Body of pancreas (tissue), 4 donors: Measurements from ENCODE around the gene ELK4. TPM values are rescaled to one million over a fixed set of nuclear protein-coding genes. Genes with fewer than 3 reads are reported as not detected.

ENCODE experiments used
- ATAC-seq: fragments of 150-250 bp; one replicate; pipeline ENCODE4 v1.9.1; 2016
- DNase-seq, 4 donors: peaks; one replicate each; pipeline ENCODE4 v3.0.0-alpha.2; 2019
- H3K27ac ChIP-seq, 4 donors: fragments of 200-600 bp; sonication (generic); 1 replicate in 3 of 4; 2 replicates in 1 of 4; pipeline versions ENCODE4 v1.5.1 to v1.6.1; 2016 to 2019; ENCODE audit warnings: mild to moderate bottlenecking in 1 of 4, mixed read lengths in 1 of 4, moderate library complexity in 1 of 4
- H3K27me3 ChIP-seq, 2 donors: fragments of 200-600 bp; sonication (generic); one replicate each; pipeline ENCODE4 v1.6.0; 2016; ENCODE audit warnings: mild to moderate bottlenecking in 1 of 2
- H3K36me3 ChIP-seq, 2 donors: fragments of 200-600 bp; sonication (generic); replicated peaks in 1 of 2; 2 replicates each; pipeline ENCODE4 v1.5.1; 2016; ENCODE audit warnings: low read depth in 2 of 2; ENCODE audit not compliant: insufficient read depth in 1 of 2
- H3K4me1 ChIP-seq: fragments of 200-600 bp; sonication (generic); one replicate; pipeline ENCODE4 v1.6.0; 2016
- H3K4me3 ChIP-seq, 2 donors: fragments of 200-600 bp; sonication (generic); 1 replicate in 1 of 2; 2 replicates in 1 of 2; pipeline ENCODE4 v1.5.1; 2016 to 2019
- H3K9me3 ChIP-seq, 3 donors: fragments of 200-600 bp; sonication (generic); 1 replicate in 2 of 3; 2 replicates in 1 of 3; pipeline ENCODE4 v1.5.1; 2016
- POLR2A ChIP-seq, 3 donors: fragments of 450-650 bp; IDR thresholded peaks; one replicate each; pipeline ENCODE4 v1.6.1; 2016; ENCODE audit warnings: antibody characterized with exemption in 3 of 3, mild to moderate bottlenecking in 2 of 3
- WGBS, 2 donors: methylation state at CpG; one replicate each; pipeline ENCODE4 v1.1.5; 2017; 5-methylcytosine and 5-hydroxymethylcytosine counted together
- intact Hi-C: fragments of 100-400 bp; cut with DNase I; formaldehyde crosslinking; loops from one replicate; pipeline ENCODE4 v1.15.1; 2023
- total RNA-seq, 2 donors: library from RNA; depleted of rRNA; stranded (reverse); fragments of >200 nt; gene quantifications; one replicate each; pipeline ENCODE4 v1.1.0, GENCODE V29; 2016
- TF ChIP-seq, protein P1 (sequence below), 7 experiments: fragments of 450-650 bp in 4 of 7; fragments of 200-600 bp in 3 of 7; sonication (generic) in 3 of 7; IDR thresholded peaks; one replicate each; pipeline ENCODE4 v1.5.1; 2016 to 2019; ENCODE audit warnings: antibody characterized with exemption in 7 of 7

Gene ELK4
- total RNA-seq, 2 donors from 2014 or later = 16.6 to 17.8 TPM

- H3K4me1 ChIP-seq = peaks cover 18% of the 10 kb centered on the region
- no peaks in the 10 kb centered on the region for H3K9me3 ChIP-seq
- no peak overlapping the region for H3K27ac ChIP-seq
- H3K4me3 ChIP-seq = no peak overlapping the region
- ATAC-seq (peak; percentile 41), DNase-seq (peak in 1 of 4 donors; percentile 39)
- TF ChIP-seq, protein P1, sequence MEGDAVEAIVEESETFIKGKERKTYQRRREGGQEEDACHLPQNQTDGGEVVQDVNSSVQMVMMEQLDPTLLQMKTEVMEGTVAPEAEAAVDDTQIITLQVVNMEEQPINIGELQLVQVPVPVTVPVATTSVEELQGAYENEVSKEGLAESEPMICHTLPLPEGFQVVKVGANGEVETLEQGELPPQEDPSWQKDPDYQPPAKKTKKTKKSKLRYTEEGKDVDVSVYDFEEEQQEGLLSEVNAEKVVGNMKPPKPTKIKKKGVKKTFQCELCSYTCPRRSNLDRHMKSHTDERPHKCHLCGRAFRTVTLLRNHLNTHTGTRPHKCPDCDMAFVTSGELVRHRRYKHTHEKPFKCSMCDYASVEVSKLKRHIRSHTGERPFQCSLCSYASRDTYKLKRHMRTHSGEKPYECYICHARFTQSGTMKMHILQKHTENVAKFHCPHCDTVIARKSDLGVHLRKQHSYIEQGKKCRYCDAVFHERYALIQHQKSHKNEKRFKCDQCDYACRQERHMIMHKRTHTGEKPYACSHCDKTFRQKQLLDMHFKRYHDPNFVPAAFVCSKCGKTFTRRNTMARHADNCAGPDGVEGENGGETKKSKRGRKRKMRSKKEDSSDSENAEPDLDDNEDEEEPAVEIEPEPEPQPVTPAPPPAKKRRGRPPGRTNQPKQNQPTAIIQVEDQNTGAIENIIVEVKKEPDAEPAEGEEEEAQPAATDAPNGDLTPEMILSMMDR (IDR thresholded peaks at IDR 0.05) = no peak
- no peak for TF ChIP-seq POLR2A (IDR thresholded peaks at IDR 0.05)
- H3K36me3 ChIP-seq = no peaks in the 10 kb centered on the region
- intact Hi-C loops = no loop called here
- 12 to 61% methylated on average over 13 to 83 of the region's 90 CpGs for WGBS, 2 donors
- H3K27me3 ChIP-seq = no peaks in the 10 kb centered on the region
Measured at GRCh38 chr1:205568469-205569361, 63.1 kb downstream of the ELK4 start.

- H3K4me3 ChIP-seq = no peak overlapping the region
Measured at GRCh38 chr1:205568135-205568468, 63.7 kb downstream of the ELK4 start.

GRCh38 chr1:205567716-205568115 is 64.1 kb downstream of the ELK4 start:
- DNase-seq = no peak
- ATAC-seq = no peak
- Histone ChIP-seq H3K4me3 (no peak overlapping the region), H3K9me3 (no peaks in the 10 kb centered on the region), H3K4me1 (peaks cover 18% of the 10 kb centered on the region), H3K27me3 (no peaks in the 10 kb centered on the region), H3K27ac (no peak overlapping the region), H3K36me3 (no peaks in the 10 kb centered on the region)
- 90 to 91% methylated on average over 4 to 6 of the region's 6 CpGs for WGBS, 2 donors
- intact Hi-C loops = no loop called here
- no peak for TF ChIP-seq POLR2A (IDR thresholded peaks at IDR 0.05)
- TF ChIP-seq, protein P1 (IDR thresholded peaks at IDR 0.05) = no peak

More at GRCh38 chr1:205568135-205568468, 63.7 kb downstream of the ELK4 start:
- intact Hi-C loops = no loop called here
- peaks cover 18% of the 10 kb centered on the region for H3K4me1 ChIP-seq
- no peak for ATAC-seq
- no peaks in the 10 kb centered on the region for H3K9me3 ChIP-seq
- no peak for TF ChIP-seq POLR2A (IDR thresholded peaks at IDR 0.05)
- TF ChIP-seq, protein P1 (IDR thresholded peaks at IDR 0.05) = no peak
- no peaks in the 10 kb centered on the region for H3K36me3 ChIP-seq
- no peak overlapping the region for H3K27ac ChIP-seq
- H3K27me3 ChIP-seq = no peaks in the 10 kb centered on the region
- DNase-seq = no peak
- WGBS, 2 donors = 70 to 88% methylated on average over 5 of the region's 5 CpGs

- Histone ChIP-seq H3K27me3 (no peaks in the 10 kb centered on the region), H3K36me3 (no peaks in the 10 kb centered on the region), H3K4me1 (peaks cover 18% of the 10 kb centered on the region), H3K27ac (peak overlapping the region in 2 of 4 donors; percentile 50 to 52), H3K4me3 (no peak overlapping the region), H3K9me3 (peaks cover 0 to 10% (median 0%) of the 10 kb centered on the region in 3 donors)
- intact Hi-C loops = no loop called here
- ATAC-seq = peak; percentile 76
- 9 to 15% methylated on average over 3 of the region's 3 CpGs for WGBS, 2 donors
- DNase-seq = peak in 2 of 4 donors; percentile 51 to 62
- TF ChIP-seq, protein P1 (IDR thresholded peaks at IDR 0.05) = no peak
- no peak for TF ChIP-seq POLR2A (IDR thresholded peaks at IDR 0.05)
Measured at GRCh38 chr1:205565799-205566198, 66.0 kb downstream of the ELK4 start.
